Ishikawa (cell line): Measurements from ENCODE around the gene SNHG17.

ENCODE experiments used
- EGR1 ChIP-seq: IDR thresholded peaks from 2 replicates; pipeline ENCODE4 v1.6.1; 2012
- EP300 ChIP-seq: IDR thresholded peaks from 2 replicates; pipeline ENCODE4 v1.6.1; 2012; ENCODE audit warnings: borderline replicate concordance
- FOXM1 ChIP-seq: IDR thresholded peaks from 2 replicates; pipeline ENCODE4 v1.6.1; 2012; ENCODE audit warnings: low read depth, borderline replicate concordance
- MAX ChIP-seq: IDR thresholded peaks from 2 replicates; pipeline ENCODE4 v1.6.1; 2012
- TAF1 ChIP-seq: IDR thresholded peaks from 2 replicates; pipeline ENCODE4 v1.6.1; 2012; ENCODE audit warnings: low read depth, mild to moderate bottlenecking
- TCF12 ChIP-seq: IDR thresholded peaks from 2 replicates; pipeline ENCODE4 v1.6.1; 2012; ENCODE audit warnings: low read depth
- TEAD4 ChIP-seq: IDR thresholded peaks from 2 replicates; pipeline ENCODE4 v1.6.1; 2012
- YY1 ChIP-seq: IDR thresholded peaks from 2 replicates; pipeline ENCODE4 v1.6.1; 2012; ENCODE audit warnings: low read depth
- ZBTB7A ChIP-seq: IDR thresholded peaks from 2 replicates; pipeline ENCODE4 v1.6.1; 2012; ENCODE audit warnings: low read depth

- TF ChIP-seq EP300 = no peak
- TF ChIP-seq FOXM1 = no peak
- no peak for TF ChIP-seq TCF12
- no peak for TF ChIP-seq EGR1
- no peak for TF ChIP-seq MAX
- TF ChIP-seq TEAD4 = no peak
- TF ChIP-seq TAF1 = no peak
- TF ChIP-seq ZBTB7A = no peak
- no peak for TF ChIP-seq YY1
Measured at GRCh38 chr20:38373898-38374297, 61.2 kb downstream of the SNHG17 start.
